ENCODE measurements around the gene LEKR1.
"Not testable (repeated sequence)": the region's sequence is repeated elsewhere in the genome, so short reads cannot be mapped to it uniquely, and the experiment has no call there.

The LEKR1 gene

DNA sequence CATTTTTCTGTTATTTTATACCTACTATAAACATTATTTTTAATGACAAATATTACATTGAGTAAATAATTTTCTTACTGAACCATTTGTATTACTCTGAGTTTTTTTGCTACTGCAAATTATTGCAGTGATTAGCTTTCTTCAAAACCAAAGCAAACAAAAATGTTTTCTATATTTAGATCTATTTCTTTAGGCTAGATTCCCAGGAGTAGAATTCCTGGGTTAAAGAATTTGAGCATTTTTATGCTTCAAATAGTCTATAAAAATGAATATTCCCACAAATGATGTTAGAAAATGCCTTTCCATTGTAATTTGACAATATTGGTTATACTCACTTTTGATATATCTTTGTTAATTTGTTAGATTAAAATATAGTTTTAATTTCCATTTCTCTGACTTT, 76.8 kb downstream of the LEKR1 start:
- TF ChIP-seq, protein P1, sequence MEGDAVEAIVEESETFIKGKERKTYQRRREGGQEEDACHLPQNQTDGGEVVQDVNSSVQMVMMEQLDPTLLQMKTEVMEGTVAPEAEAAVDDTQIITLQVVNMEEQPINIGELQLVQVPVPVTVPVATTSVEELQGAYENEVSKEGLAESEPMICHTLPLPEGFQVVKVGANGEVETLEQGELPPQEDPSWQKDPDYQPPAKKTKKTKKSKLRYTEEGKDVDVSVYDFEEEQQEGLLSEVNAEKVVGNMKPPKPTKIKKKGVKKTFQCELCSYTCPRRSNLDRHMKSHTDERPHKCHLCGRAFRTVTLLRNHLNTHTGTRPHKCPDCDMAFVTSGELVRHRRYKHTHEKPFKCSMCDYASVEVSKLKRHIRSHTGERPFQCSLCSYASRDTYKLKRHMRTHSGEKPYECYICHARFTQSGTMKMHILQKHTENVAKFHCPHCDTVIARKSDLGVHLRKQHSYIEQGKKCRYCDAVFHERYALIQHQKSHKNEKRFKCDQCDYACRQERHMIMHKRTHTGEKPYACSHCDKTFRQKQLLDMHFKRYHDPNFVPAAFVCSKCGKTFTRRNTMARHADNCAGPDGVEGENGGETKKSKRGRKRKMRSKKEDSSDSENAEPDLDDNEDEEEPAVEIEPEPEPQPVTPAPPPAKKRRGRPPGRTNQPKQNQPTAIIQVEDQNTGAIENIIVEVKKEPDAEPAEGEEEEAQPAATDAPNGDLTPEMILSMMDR (IDR thresholded peaks at IDR 0.05; ENCODE audit: control insufficient read depth, insufficient read depth, low read depth, low read length, missing control alignments) = no peak
- no peak for DNase-seq (ENCODE audit: low read depth)
- no peak overlapping the region for H3K4me3 ChIP-seq (ENCODE audit: control insufficient read depth, low read depth, low read length)

DNA sequence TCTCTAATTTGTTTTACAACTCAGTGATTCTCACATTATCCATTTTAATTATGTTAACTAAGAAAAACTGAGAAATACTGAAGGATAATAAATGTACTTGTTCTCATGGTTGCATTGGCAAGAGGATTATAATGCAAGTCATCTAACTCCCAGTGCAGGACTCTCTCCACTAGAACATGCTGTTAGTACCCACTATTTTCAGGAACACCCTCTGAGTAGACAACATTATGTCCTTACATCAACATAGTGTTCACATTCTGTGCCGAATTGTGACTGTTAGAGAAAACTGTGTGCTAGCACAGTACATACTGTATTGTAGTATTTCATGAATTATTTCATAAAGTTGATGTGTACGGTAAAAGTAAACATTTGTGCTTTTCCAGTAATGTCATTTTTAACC, 80.1 kb downstream of the LEKR1 start:
- no peak overlapping the region for H3K4me3 ChIP-seq (ENCODE audit: control insufficient read depth, low read depth, low read length)
- TF ChIP-seq, protein P1 (IDR thresholded peaks at IDR 0.05; ENCODE audit: control insufficient read depth, insufficient read depth, low read depth, low read length, missing control alignments) = no peak
- no peak for DNase-seq (ENCODE audit: low read depth)

GRCh38 chr3:156908398-156908797, 82.2 kb downstream of the LEKR1 start:
- TF ChIP-seq, protein P1 (IDR thresholded peaks at IDR 0.05; ENCODE audit: control insufficient read depth, insufficient read depth, low read depth, low read length, missing control alignments) = no peak
- DNase-seq (ENCODE audit: low read depth) = no peak
- H3K4me3 ChIP-seq (ENCODE audit: control insufficient read depth, low read depth, low read length) = no peak overlapping the region

DNA sequence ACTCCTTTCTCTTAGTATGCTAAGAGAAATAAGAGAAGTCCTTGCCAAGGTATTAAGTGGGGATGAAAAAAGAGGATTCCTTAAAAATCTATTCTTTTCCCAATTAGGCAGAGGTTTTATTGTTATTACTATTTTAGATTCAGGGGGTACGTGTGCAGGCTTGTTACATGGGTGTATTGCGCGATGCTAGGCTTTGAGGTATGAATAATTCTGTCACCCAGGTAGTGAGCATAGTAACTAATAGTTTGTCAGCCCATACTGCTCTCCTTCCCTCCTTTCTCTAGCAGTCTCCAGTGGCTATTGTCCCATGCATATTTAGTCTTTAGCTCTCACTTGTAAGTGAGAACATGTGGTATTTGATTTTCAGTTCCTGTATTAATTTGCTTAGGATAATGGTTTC, 83.9 kb downstream of the LEKR1 start:
- no peak overlapping the region for H3K4me3 ChIP-seq (ENCODE audit: control insufficient read depth, low read depth, low read length)
- TF ChIP-seq, protein P1 (IDR thresholded peaks at IDR 0.05; ENCODE audit: control insufficient read depth, insufficient read depth, low read depth, low read length, missing control alignments) = no peak
- no peak for DNase-seq (ENCODE audit: low read depth)

DNA sequence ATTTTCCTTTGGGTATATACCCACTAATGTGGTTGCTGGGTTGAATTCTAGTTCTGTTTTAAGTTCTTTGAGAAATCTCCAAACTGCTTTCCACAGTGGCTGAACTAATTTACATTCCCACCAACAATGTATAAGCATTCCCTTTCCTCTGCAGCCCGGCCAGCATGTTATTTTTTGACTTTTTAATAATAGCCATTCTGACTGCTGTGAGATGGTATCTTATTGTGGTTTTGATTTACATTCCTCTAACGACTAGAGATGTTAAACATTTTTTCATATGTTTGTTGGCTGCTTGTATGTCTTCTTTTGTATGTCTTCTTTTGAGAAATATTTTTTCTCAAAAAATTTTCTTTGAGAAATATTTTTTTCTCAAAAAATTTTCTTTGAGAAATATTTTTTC, 84.7 kb downstream of the LEKR1 start:
- not testable (repeated sequence) for H3K4me3 ChIP-seq (ENCODE audit: control insufficient read depth, low read depth, low read length); DNase-seq (ENCODE audit: low read depth)

DNA sequence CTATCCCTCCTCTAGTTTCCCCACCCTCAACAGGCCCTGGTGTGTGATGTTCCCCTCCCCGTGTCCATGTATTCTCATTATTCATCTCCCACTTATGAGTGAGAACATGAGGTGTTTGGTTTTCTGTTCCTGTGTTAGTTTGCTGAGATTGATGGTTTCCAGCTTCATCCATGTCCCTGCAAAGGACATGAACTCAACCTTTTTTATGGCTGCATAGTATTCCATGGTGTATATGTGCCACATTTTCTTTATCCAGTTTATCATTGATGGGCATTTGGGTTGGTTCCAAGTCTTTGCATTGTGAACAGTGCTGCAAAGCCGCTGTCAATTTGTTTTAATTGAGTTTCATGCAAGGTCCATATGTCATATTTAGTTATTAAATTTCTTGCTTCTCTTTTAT, 88.1 kb downstream of the LEKR1 start:
- DNase-seq (ENCODE audit: low read depth); H3K4me3 ChIP-seq (ENCODE audit: control insufficient read depth, low read depth, low read length): not testable (repeated sequence)

GRCh38 chr3:156915372-156915771, 89.2 kb downstream of the LEKR1 start:
- H3K4me3 ChIP-seq (ENCODE audit: control insufficient read depth, low read depth, low read length) = no peak overlapping the region
- DNase-seq (ENCODE audit: low read depth) = no peak
- TF ChIP-seq, protein P1 (IDR thresholded peaks at IDR 0.05; ENCODE audit: control insufficient read depth, insufficient read depth, low read depth, low read length, missing control alignments) = no peak

DNA sequence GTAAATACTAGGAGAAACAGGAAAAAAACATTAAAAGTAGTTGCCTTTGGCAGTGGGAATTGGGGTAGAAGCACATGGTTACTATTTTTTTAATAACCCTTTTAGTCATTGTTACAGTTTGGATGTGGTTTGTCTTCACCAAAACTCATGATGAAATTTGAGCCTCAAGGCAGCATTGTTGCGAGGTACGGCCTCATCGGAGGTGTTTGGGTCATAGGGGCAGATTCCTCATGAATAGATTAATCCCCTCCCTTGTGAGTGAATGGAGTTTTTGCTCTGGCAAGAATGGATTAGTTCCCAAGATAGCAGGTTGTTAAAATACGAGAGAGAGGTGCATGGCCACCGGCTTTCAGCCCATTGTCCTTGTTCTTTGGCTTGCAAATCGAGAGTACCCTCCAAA, 92.6 kb downstream of the LEKR1 start:
- H3K4me3 ChIP-seq (ENCODE audit: control insufficient read depth, low read depth, low read length) = no peak overlapping the region
- no peak for DNase-seq (ENCODE audit: low read depth)
- TF ChIP-seq, protein P1 (IDR thresholded peaks at IDR 0.05; ENCODE audit: control insufficient read depth, insufficient read depth, low read depth, low read length, missing control alignments) = no peak

All from AG09309 (cell line).